ENCODE measurements around the gene CNN2.

CNN2 gene

DNA sequence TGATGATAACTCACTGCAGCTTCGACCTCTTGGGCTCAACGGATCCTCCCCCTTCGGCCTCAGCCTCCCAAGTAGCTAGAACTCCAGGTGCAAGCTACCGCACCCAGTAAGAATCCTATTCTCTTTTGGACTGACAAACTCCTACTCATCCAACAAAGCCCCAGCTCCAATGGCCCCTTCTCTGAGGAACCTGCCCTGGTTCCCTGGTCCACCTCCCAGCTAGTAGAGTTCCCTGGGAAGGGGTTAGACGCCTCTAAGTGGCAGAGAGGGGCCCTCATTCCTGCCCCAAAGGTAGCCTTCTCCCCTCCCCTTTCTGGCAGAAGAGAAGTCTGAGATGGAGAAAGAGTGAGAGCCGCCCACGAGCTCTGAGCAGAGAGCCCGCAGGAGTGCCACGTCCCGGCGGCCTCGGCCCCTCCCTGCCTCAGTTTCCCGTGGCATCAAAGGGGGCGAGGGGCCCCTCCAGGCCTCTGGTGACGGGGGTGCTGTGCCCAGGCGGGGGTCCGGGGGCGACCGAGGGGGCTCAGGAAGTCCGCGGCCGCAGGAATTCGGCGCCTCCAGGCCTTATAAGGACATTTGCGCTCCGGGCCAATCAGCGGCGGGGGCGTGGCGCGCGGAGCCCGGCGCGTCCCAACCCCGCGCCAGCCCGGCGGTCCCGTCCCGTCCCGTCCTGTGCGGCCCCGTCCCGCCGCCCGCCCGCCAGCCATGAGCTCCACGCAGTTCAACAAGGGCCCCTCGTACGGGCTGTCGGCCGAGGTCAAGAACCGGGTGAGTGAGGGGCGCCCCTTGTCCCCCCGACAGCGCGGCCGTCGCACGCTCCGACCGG, at the start of gene CNN2:
Gene CNN2 (plus strand): TSS at position 649 of the 823 bp plus-strand sequence. CDS start 54 bp downstream, at position 703.
- peak; percentile 93 for DNase-seq

DNA sequence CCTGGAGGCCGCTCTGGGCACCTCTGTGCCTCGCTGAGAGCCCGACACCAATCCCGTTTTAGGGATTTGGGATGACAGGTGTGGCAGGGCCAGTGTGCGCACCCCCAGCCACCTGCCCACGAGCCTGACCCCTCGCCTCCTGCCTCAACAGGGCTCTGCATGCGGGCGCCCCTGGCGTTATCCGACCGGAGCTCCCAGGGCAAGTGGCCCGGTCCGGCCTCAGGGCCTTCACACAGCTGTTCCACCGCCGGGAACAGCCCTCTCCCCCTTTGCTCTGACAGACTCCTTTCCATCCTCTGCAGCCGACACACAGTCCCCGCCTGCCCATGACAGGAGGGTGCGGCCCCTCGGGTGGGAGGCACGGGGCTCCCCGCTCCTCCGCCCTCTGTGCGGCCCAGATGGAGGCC, 49.3 kb upstream of the CNN2 start:
- peak; percentile 51 for DNase-seq

DNA sequence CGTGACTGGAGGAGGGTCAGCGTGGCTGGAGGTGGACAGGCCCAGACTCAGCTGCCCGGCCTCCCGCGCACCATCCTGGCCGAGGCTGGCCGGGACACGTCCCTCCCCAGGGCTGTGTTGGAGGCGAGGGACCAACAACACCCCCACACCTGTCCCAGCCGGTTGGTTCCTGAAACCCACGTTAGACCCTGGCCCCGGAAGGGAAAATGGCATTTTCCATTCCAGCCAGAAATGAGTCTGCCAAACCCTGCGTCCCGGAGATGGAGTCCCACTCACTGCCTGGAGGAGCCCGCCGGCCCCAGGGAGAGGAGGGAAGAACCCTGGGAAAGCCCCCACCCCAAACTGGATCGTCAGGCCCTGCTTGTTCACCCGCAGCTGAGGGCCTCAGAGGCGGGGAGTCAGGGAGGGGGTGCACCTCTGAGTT, 47.1 kb upstream of the CNN2 start:
- DNase-seq = peak; percentile 61

DNA sequence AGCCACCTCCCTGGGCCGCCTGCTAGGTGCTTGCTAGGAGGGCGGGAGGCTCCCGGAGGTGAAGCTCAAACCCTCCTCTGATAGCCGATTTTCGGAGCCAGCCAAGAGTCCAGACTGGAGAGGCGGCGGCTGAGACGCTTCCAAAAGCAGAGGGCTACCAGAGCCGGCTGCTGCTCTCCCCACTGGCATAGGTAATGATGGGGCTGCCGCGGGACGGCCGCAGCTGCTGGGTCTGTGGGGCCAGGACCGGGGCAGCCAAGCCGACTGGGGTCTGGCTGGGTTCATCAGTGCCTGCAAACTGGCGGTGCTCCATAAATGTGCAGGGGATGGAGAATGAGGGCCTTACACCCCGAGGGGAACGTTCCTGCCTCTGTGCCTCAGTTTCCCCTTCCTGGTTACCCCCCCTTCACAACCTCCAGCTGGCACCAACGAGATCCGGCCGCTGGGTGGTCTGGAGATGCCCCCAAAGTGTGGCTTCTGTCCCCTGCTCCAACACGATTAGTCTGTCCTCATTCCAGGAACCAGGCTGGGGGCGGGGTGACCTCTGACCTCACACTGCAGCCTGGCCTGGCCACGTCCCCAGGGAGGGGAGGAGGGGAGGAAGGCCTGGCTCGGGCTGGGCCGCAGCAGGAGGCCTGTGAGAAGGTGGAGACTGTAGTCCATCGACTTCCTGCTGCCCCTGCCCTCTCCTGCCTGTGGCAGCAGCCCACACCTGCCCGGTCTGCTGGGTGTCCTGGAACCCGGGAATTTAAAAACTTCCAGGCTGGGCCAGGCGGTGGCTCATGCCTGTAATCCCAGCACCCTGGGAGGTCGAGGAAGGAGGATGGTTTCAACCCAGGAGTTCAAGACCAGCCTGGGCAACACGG, 46.0 kb upstream of the CNN2 start:
- peak; percentile 96 for DNase-seq

DNA sequence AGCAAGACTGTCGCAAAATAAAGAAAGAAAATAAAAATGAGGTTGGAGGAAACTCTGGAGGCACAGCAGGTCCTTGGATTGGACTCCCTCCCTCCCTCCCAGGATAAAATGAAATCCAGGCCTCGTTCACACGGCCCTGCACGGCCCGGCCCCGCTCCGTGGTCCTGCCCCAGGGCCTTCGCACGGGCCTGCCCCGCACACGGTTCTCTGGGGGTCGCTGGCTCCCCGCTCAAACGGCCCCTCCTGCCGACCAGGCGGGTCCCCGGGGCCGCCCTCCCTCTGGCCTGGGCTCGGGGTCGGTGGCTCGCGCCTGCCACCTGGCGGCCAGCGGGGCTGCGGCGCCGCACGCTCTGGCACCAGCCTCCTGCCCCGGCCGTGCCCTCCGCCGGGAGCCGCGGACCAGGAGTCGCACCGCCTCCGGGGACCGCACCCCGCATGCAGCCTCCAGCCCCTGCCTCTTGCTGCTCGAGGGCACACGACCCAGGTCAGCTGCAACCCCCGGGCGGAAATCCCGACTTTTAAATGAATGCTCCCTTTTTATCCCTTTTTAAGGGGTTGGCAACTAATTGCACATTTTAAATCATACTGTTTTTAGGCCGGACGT, 43.7 kb upstream of the CNN2 start:
- peak; percentile 85 for DNase-seq

DNA sequence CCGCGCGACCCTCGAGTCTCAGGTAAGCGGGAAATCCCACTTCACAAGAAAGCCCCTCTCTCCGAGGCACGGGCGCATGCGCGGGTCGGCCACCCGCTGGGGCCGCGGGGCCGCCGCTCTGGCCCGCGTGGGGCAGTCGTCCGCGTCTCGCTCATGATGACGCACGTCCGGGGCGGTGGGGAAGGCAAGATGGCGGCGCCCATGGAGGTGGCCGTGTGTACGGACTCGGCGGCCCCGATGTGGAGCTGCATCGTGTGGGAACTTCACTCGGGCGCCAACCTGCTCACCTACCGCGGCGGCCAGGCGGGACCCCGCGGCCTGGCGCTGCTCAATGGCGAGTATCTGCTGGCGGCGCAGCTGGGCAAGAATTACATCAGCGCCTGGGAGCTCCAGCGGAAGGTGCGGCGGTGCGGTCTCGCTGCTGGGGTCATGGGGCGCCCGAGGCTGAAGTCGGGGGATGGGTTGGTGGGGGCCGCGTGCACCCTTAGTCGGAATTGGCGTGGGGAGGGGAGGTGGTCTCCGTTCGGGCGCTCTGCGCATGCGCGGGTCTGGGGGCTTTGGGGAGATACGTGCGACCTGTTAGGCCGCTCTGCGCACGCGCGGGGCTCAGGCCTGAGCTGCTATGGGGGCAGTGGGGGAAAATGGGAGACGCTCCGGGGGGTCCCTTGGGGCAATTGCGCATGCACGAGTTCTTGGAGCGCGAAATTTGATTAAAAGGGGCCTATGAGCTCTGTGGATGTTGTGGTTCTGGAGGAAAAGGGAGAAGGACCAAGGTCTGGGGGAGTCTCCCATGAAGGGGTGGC, 42.0 kb upstream of the CNN2 start, which contains the start of gene WDR18:
Gene WDR18 (plus strand): TSS at position 181 of the 803 bp plus-strand sequence. CDS start 9 bp downstream, at position 190.
- peak; percentile 93 for DNase-seq

DNA sequence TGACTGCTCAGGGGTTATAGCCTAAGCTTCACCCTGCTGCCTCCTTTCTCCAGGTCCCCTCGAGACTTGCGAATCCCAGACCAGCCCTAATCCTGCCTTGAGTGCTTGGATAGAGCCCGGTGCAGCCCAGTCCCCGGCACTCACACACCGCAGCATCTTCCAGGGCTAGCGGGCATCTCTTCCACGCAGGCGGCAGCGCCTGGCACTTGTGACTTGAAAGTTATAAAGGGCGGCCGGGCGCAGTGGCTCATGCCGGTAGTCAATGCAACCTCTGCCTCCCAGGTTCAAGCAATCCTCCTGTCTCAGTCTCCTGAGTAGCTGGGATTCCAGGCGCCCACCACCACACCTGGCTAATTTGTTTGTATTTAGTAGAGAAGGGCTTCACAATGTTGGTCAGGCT, 40.3 kb upstream of the CNN2 start:
- DNase-seq = no peak

DNA sequence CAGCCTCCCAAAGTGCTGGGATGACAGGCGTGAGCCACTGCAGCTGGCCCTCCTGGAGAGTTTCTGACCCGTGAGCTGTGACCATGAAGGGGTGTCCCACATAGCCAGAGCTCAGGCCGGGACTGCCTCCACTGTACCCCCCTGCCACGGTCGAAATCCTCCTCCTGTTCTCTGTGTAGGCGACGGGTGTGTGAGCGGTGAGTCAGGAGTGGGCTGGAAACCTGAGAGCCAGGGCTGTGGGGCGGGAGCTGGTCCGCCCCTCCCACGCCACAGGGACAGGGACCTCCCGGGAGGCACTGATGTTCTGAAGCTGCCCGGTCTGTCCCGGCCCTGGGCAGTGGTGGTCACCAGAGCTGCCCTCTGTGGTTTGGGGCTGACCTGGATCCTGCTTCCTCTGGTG, 38.3 kb upstream of the CNN2 start:
- DNase-seq = no peak

DNA sequence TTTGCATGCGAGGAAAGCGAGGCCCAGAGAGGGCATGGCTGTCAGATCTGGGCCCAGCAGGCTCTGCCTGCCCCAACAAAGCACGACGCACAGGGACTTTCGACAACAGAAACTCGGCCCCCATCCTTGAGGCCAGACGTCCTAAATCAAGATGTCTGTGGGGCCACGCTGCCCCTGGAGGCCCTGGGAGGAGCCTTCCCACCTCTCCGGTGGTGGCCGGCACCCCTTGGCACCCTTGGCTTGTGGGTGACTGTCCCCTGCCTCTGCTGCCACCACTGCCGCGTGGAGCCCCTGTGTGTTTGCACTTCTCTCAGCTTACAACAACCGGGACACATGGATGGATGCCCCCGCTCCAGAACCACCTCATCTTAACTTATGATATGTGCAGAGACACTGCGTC, 37.9 kb upstream of the CNN2 start:
- DNase-seq = no peak

DNA sequence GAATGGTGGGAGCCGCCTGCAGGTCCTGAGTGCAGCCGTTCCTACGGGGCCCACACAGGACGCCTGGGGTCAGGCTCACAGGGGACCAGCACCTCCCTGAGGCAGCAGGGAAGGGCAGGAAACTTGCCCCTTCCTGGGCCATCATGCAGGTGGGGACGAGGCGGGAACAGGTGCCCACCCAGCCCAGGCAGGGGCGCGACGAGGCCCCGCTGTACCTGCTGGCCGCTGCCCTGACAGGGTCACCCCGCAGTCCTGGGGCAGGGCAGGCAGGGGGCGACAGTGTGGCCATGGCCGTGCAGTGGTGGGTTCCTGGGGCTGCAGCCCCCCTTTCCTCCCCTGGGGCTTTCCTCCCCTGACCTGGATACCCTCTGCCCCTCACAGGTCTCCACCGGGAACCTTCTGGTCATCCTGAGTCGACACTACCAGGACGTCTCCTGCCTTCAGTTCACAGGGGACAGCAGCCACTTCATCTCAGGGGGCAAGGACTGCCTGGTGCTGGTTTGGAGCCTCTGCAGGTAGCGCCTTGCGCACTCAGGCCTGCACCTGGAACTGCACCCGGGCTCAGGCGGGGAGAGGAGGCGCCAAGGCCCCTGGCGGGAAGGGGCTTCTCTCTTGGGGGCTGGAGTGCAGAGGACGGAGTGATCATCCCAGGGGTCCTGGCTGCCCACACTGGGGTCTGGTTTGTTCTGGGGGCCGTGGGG, 36.9 kb upstream of the CNN2 start:
- DNase-seq = no peak

DNA sequence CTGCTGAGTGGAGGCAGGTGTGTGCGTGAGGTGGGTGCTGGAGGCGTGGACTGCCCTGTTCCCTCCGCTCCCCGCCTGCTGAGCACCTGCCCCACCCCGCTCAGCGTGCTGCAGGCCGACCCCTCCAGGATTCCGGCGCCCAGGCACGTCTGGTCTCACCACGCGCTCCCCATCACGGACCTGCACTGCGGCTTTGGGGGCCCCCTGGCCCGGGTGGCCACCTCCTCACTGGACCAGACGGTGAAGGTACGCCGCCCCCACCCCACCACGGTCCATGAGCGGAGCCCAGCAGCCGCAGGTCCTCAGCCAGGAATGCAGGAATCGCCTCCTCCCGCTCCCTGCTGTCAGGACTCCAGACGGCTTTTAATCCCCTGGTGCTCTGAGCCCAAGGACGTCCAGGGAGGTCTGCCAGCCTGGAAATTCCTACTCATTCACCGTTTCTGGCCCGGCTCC, 36.3 kb upstream of the CNN2 start:
- no peak for DNase-seq

DNA sequence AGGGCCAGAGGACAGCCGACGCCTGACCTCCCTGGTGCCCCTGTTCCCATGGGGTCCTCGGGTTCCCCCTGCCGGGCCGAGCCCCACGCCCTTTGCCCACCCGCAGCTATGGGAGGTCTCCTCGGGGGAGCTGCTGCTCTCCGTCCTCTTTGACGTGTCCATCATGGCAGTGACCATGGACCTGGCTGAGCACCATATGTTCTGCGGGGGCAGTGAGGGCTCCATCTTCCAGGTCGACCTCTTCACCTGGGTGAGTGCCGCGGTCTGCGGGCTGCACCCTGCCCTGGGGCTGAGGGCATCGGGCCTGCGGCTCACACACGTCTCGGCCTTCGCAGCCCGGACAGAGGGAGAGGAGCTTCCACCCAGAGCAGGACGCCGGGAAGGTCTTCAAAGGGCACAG, 35.7 kb upstream of the CNN2 start:
- DNase-seq = no peak

DNA sequence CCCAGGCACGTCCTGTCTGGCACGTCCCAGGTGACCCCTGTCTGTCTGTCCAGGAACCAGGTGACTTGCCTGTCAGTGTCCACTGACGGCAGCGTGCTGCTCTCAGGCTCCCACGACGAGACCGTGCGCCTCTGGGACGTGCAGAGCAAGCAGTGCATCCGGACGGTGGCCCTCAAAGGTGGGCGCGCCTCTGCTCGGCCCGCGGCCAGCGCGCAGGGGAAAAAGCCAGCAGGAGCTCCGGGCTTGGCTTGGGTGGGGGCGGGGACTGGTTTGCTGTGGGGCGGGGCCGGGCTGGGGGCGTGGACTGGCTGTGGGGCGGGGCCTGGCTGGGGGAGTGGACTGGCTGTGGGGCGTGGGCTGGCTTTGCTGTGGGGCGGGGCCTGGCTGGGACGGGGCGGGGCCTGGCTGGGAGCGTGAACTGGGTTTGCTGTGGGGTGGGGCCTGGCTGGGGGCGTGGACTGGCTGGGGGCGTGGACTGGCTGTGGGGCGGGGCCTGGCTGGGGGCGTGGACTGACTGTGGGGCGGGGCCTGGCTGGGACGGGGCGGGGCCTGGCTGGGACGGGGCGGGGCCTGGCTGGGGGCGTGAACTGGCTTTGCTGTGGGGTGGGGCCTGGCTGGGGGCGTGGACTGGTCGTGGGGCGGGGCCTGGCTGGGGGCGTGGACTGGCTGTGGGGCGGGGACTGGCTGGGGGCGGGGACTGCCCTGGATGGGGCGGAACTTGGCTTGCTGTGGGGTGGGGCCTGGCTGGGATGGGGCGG, 35.1 kb upstream of the CNN2 start:
- peak; percentile 89 for DNase-seq

DNA sequence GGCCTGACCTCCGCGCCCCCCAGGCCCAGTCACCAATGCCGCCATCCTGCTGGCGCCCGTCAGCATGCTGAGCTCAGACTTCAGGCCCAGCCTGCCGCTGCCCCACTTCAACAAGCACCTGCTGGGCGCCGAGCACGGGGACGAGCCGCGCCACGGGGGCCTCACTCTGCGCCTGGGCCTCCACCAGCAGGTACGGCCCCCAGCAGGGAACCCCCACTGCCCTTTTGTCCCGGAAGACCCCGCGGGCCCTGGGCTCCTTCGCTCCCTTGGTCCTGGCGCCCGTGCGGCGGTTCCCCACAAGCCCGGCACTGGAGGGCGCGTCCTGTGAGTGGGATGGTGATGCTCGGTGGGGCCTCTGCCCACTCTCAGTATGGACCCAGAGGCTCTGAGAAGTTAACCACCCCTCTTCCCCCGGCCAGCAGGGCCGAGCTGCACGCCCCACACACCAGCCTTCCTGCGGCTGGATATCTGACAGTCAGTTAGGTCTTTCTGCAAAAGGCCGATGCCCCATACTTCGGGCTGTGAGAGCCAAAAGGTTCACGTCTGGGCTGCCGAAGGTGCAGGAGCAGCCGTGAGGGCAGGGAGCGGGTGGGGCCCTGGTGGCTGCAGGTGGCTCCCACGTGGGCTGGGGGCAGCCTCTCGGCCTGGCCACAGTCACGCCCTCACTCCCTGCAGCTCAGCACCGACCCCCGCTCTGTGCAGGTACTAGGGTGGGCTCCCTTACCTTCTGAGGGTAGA, 34.3 kb upstream of the CNN2 start:
- DNase-seq = no peak

DNA sequence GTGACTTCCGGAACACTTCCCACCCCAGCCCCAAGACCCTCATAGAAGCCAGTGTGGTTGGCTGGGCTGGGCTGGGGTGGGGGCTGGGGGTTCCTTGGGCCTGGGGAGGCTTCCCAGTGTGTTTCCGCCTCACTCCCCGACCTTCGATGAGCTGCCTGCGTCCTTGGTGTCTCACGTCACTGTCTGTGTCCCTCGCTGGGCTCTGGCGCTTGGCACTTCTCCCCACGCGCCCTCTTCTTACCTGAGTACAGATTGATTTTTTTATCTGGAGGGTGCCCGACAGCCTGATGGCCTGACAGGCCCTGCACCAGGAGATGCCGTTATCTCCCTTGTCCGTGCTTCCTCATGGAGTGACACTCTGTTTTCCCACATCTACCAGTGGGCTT, 33.7 kb upstream of the CNN2 start:
- no peak for DNase-seq

DNA sequence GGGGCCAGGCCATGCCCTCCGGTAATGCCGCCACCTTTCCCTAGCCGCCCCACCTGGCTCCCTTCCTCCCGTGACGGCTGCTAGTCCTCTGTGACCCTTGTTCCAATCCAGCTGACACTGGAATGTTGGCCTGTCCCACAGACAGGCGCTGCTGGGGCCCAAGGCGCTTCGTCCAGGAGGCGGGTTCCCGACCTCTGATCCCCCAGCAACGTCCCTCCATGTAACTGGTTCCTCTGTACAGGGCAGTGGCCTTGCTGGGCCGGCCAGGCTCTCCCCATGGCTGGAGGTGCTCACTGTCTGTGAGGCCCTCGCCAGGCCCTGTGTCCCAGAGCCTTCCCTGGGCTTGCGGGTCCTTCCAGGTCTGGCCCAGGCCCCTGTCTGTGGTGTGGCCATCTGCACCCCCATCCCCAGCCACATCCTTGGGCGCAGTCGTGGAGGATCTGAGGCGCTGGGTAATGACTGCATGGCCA, 33.0 kb upstream of the CNN2 start:
- no peak for DNase-seq

DNA sequence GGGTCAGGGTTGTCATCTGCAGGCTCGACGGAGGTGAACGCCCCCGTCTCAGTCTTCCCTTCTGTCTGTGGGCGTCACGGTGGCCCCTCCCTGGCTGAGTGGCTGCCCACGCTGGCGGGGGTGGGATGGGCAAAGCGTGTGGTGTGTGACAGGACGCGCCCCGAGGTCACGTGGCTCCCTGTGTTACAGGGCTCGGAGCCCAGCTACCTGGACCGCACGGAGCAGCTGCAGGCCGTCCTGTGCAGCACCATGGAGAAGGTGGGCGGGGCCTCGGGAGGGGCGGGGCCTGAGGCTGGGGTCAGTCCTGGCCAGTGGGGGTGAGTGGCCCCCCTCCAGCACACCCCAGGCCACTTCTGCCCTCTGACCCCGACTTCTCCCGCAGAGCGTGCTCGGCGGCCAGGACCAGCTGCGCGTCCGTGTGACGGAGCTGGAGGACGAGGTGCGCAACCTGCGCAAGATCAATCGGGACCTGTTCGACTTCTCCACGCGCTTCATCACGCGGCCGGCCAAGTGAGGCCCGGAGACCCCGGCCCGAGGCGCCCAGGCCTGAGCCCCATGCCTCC, 32.5 kb upstream of the CNN2 start:
- no peak for DNase-seq

DNA sequence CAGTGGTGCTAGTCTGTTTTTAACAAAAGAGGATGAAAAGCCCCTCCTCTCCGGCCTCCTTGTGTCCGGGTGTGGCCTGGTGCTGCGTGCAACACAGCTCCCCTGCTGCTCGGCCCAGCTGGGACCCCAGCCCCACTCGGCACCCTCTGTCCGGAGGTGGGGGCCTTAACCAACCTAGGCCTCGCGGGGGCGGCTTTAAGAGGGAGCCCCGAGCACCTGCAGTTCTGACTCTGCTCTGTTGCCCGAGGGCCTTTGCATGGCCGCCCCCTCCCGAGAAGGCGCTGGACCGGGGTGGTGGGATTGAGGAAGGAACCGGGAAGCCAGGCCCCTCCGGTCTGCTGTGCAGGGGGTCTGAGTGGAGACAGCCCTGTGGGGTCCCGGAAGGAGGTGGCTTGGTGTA, 31.9 kb upstream of the CNN2 start:
- no peak for DNase-seq

DNA sequence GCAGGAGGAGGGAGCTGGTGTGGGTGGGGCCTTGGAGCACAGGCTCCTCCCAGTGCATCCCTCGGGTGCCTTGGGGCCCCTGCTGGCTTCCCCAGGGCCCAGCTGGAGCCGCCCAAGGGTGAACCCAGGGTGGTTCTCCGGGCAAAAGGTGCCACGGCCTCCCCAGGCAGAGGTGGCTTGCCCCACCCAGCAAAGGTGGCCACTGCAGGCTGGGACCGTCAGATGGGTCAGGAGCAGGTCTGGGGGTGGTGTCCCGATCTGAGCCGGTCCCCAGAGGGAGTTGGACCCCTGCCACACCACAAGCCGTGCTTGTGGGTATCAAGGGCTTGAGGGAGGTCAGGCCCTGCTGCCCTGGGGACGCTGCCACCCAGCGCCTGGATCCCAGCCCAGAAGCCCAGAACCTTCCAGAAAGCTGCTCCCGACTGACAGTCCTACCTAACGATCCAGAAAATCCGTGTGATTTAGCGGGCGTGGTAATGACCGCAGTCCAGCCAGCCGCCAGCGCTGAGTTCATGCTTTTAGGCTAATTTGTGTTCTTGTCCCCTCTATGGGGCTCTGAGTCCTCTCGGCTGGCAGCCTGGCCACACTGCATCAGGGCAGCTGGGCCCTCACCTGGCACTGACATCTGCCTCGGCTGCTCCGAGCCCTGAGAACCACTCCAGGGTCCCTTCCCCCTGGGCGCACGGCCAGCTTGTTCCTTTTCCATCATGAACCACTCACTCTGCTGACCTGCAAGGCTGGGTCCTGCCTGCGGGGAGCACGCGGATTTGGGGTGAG, 31.2 kb upstream of the CNN2 start:
- no peak for DNase-seq

Measured in islet precursor cell (in vitro differentiated cells).